Kidney tubule cell (primary cell): ENCODE data around the gene GZMM.

ENCODE experiments used
- DNase-seq: peaks from one replicate; pipeline ENCODE4 v3.0.0-alpha.2; 2018; ENCODE audit warnings: low spot score

Gene GZMM

GRCh38 chr19:566844-567243 lies 23.0 kb downstream of the GZMM start:
- DNase-seq = no peak

GRCh38 chr19:567296-567900 lies 23.5 kb downstream of the GZMM start:
- DNase-seq = no peak

- DNase-seq = no peak
Measured at GRCh38 chr19:570251-570686, 26.4 kb downstream of the GZMM start.

GRCh38 chr19:570937-571565 lies 27.2 kb downstream of the GZMM start:
- peak; percentile 56 for DNase-seq

GRCh38 chr19:571566-571974 lies 27.7 kb downstream of the GZMM start:
- DNase-seq = peak; percentile 63

DNA sequence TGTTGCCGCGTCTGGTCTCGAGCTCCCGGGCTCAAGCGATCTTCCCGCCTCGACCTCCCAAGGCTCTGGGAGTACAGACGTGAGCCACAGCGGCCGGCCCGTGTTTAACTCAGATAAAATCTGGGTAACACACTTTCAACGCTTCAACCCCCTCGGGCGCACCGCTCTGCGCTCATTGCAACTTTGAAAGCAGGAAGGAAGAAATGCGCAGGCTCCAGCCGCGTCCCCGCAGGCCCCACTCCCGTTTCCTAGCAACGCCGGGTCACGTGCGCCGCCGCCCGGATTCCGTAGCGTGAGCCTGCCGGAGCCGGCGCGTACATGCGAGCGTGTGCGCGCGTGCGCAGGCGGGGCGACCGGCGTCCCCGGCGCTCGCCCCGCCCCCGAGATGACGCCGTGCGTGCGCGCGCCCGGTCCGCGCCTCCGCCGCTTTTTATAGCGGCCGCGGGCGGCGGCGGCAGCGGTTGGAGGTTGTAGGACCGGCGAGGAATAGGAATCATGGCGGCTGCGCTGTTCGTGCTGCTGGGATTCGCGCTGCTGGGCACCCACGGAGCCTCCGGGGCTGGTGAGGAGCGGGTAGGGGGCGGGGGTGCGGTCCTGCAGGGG lies 28.4 kb downstream of the GZMM start, which contains the start of gene BSG:
BSG (plus strand) TSS at position 457 of the 603 bp plus-strand sequence; CDS start at position 496, 39 bp downstream.
- peak; percentile 98 for DNase-seq

DNA sequence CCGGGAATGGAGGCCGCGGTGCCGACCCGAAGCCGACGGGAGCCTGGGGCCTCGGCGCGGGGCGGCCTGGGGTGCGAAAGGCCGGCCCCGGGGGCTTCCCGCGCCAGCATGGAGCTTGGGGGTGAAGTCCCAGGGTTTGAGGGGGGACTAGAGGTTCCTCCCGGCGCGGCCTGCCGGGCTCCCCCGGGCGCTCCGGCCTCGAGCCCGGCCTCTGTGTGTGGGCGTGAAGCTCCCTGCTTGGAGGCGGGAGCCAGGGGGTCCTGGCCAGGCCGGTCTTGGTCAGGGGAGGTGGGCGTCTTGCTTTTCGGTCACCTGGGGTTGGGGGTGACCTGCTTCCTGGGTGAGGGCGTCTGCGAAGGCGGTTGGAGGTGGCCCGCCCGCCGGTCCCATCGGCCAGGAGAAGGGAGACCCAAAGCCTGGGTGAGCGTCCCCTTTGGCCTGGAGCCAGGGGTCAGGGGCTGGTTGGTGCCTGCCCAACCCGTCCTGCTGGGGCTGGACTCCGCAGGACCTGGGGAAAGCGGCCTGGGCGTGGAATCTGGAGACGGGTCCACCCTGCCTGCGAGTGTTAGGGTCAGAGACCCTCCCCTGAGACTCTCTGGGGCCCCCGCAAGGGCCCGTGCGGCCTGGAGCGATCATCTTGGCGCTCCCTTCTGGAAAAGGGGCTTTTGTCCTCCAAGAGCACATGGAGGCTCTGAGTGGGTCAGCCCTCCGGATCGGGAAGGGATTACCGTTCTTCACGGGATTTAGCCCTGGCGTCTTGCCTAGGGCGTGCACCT lies 29.1 kb downstream of the GZMM start:
- peak; percentile 66 for DNase-seq

DNA sequence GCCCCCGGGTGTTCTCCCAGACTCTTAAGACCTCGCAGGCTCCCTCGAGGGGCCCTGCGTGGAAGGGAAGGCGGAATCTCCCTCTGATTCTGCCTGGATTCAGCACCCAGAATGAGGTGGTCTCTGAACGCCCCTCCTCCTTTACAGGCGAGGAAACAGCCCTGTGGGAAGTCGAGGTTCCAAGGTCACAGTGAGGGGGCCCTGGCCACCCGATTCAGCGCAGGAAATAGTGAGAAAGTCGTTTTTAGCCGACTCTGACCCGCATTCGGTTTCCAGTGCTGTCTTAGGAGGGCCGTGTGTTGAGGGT lies 29.6 kb downstream of the GZMM start:
- DNase-seq = no peak

- DNase-seq = peak; percentile 59
Measured at GRCh38 chr19:574658-575526, 31.0 kb downstream of the GZMM start.

DNA sequence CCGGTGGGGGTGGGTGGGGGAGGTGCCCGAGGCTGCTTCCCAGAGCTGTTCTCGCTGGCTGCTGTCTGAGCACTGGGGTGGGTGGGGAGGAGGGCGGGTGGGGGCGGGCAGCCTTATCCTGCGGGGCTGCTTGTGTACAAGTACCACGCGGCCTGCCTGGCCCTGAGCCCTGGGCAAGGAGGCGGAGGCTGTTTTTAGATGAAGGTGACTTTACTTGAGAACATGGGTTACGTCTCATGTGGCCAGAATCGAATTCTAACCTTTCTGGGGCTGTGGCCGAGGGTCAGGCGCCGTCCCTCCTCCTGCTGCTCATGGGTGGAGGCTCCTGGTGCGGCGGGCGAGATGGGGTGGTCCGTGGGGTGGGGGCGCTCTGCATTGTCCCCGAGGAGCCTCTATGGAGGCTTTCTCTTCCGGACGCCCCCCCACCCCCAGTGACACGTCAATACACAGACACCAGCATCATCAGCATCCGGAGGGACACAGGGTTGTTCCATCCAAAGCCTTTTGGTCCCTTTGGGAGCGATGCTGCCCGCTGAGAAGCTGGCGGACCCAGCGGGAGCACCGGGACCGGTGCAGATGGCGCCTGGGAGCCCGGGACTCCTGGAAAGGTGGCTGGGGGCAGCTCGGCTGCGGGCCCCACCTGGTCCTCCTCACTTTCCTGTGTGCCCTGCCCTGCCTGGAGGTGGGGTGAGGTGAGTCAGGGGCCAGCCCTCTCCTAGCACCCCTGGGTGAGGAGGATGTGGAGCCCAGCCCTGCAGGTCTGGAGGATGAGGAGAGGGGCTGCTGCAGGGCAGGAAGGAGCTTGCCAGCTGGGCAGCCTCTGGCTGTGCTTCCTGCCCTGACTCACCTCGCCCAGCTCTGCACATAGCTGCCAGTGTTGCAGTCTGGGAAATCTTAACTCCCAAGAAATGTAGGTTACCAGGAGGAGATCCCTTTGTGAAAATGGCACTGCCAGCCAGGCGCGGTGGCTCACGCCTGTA lies 32.0 kb downstream of the GZMM start:
- peak; percentile 85 for DNase-seq

DNA sequence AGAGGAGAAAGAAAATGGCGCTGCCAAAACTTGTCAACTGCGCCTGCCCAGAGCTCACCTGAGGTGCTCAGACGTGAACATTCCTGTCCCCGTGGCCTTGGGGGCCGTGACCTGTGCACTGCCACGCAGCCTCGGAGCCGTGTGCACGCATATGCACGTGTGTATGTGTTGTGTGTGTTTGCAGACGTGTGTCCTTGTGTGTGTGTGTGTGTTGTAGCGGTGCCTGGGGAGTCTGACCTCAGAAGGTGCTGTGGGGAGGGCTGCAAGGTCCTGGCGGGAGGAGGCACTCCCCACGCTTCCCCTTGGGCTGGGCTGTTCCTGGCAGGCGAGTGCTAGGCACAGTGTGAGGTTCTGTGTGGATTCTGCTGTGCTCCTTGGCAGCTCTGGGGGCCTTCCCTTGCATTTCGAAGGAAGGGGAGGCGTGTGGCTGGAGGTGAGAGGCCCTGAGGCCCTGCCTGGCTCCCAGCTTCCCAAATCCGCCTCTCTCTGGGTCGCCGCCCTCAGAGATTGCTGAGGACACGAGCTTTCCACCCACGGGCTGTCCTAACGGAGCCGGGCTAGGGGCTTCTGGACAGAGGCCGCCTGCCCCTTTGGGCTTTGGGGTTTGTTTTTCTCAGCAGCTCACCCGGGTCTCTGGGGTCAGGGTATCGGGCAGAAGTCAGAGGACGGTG lies 33.0 kb downstream of the GZMM start:
- DNase-seq = no peak

GRCh38 chr19:577439-578392 lies 33.9 kb downstream of the GZMM start:
- no peak for DNase-seq

DNA sequence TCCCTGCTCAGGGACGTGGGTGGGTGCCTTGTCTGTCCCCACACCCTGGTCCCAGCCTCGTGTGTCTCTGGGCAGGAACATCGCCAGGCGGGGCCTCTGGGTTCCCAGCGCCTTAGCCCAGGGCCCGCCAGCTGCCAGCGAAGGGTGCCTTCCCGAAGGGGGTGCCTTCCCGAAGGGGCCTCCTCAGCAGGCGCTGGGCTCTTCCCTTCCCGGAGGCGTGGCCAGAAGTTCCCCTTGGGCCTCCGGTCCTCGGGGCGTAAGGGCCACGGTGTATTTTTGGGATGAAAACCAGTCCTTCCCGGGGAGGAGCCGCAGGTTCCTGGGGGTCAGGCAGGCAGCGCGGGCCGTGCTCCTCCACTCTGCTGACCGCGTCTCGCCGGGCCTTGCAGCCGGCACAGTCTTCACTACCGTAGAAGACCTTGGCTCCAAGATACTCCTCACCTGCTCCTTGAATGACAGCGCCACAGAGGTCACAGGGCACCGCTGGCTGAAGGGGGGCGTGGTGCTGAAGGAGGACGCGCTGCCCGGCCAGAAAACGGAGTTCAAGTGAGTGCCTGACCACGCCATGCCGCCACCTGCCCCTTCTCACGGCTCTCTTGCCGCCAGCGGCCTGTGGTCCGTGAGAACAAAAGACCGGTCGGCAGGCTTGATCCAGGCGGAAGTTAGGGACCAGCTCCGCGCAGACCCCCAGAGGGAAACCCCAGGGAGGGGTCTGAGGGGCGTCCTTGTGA lies 35.4 kb downstream of the GZMM start:
- no peak for DNase-seq

DNA sequence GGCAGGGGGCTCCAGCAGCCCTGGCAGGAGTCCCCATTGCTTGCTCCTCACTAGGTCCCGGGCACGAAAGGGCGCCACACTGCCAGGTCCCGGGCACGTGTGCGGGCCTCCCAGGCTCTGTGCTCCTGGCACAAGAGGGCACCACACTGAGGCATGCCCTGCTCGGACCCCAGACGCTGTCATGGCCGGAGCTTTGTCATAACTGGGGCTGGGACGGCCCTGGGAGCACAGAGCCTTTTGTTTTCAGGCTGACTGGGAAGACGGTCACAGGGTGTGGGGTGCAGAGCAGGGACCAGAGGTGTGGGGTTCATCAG lies 35.9 kb downstream of the GZMM start:
- no peak for DNase-seq

- DNase-seq = no peak
Measured at GRCh38 chr19:580274-580835, 36.5 kb downstream of the GZMM start.

DNA sequence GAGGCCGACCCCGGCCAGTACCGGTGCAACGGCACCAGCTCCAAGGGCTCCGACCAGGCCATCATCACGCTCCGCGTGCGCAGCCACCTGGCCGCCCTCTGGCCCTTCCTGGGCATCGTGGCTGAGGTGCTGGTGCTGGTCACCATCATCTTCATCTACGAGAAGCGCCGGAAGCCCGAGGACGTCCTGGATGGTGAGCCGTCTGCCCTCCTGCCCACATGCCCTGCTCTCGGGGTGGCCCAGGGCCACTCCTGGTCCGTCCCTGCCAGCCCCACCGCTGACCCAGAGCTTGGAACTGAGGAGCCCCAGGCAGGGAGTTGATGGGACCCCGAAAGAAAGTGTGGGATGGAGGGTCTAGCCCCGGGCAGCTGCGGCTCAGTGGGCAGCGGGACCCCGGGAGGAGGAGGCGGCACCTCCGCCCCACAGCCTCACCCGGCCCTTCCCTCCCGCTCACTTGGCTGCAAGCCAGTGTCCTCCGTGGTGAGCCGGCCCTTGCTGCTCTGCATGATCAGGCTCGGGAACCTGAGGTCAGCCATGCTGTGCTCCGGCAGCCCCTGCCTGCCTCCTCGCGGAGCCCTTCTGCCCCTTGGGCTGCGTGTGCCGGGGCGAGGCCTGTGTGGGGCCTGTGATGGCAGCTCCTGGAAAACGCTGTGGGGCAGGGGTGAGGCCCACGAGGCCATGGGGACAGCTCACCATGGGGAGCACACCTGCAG lies 37.7 kb downstream of the GZMM start:
- DNase-seq = no peak

GRCh38 chr19:582497-583197 lies 38.8 kb downstream of the GZMM start:
- DNase-seq = no peak
